Activated naive CD4-positive, alpha-beta T cell (primary cell): ENCODE data around the gene ZDHHC8.

ENCODE experiments used
- DNase-seq, 4 experiments: peaks; one replicate each; lab custom pipeline; 2025; lab: John Stamatoyannopoulos, UW

The ZDHHC8 gene

GRCh38 chr22:20113551-20114310 is 17.9 kb upstream of the ZDHHC8 start:
- DNase-seq, result no peak

GRCh38 chr22:20114506-20115475 is 16.8 kb upstream of the ZDHHC8 start:
- DNase-seq, result no peak

GRCh38 chr22:20115691-20116375 is 15.8 kb upstream of the ZDHHC8 start, which contains the start of gene RANBP1:
TSS of gene RANBP1 (plus strand) at chr22:20116104. CDS start at chr22:20116185, 81 bp downstream.
- no peak for DNase-seq

- DNase-seq, result no peak
These were observed 15.1 kb upstream of the ZDHHC8 start for GRCh38 chr22:20116376-20116950.

GRCh38 chr22:20116951-20117632 is 14.5 kb upstream of the ZDHHC8 start, which contains the start of gene TRMT2A:
TSS of gene TRMT2A (minus strand) at chr22:20117226. CDS start at chr22:20116906, 320 bp downstream.
- DNase-seq, result peak; percentile 91 to 97 (median 94)

GRCh38 chr22:20117633-20118299 is 13.8 kb upstream of the ZDHHC8 start:
- DNase-seq, result peak; percentile 16 to 54 (median 40)

GRCh38 chr22:20118300-20119020 is 13.1 kb upstream of the ZDHHC8 start:
- DNase-seq, result no peak

- DNase-seq, result no peak
These were observed 9.7 kb upstream of the ZDHHC8 start for GRCh38 chr22:20121856-20122415.

- DNase-seq, result no peak
These were observed 8.1 kb upstream of the ZDHHC8 start for GRCh38 chr22:20123366-20124082.

GRCh38 chr22:20124083-20124787 is 7.4 kb upstream of the ZDHHC8 start:
- DNase-seq, result no peak

- DNase-seq, result no peak
These were observed 6.1 kb upstream of the ZDHHC8 start for GRCh38 chr22:20125201-20126174.

- no peak for DNase-seq
These were observed 5.1 kb upstream of the ZDHHC8 start for GRCh38 chr22:20126284-20127029.

- DNase-seq, result no peak
These were observed 4.2 kb upstream of the ZDHHC8 start for GRCh38 chr22:20127318-20127868.

GRCh38 chr22:20127869-20128618 is 3.6 kb upstream of the ZDHHC8 start:
- DNase-seq, result no peak

GRCh38 chr22:20128619-20128901 is 3.0 kb upstream of the ZDHHC8 start:
- DNase-seq, result no peak
